ENCODE data around the gene GRIN2A. TPM values are rescaled to one million over a fixed set of nuclear protein-coding genes. Genes with fewer than 3 reads are reported as not detected.

GRIN2A gene
- total RNA-seq, 1 donor from 2014 or later: not detected

- DNase-seq (ENCODE audit: low read depth in 2 of 2): no peak
Observed at GRCh38 chr16:10136916-10137315, 45.3 kb downstream of the GRIN2A start.

DNA sequence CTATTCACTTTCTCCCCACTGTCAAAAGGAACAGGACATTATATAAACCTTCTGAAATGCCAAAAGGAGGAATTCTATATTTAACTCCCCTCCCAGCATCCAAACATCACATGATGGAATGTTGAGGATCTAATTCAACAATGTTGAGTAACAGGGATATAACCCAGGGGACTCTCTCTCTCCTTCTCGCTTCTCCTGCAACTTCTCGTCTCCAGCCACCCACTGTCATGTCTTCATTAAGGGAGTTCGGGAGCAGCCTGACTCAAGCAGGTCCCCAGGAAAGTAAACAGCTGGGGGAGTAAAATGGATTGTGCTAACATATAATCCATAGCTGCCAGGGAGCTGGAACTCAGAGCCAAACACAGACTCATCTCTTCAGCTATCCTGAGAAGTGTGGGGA, 51.7 kb downstream of the GRIN2A start:
- no peak for DNase-seq (ENCODE audit: low read depth in 2 of 2)

GRCh38 chr16:10128397-10129258, 53.6 kb downstream of the GRIN2A start:
- DNase-seq (ENCODE audit: low read depth in 2 of 2): no peak

DNA sequence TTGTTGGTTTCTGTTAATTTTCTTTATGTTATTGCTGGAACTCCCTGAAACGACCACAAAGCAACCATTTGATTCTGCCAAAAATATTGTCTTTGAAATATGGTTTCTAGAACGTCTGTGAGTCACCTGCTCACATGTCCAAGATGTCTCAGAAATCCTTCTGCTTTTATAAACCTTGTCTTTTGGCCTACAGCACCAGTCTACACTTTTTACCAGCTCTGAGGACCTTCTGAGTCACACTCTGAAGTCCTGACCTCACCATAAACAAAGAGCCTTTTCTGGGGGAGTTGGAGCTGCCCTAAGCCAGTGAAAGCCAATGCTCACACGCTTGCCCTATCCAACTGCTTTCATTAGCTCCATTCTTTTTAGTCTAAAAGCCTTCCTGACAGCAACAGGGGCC, 55.5 kb downstream of the GRIN2A start:
- DNase-seq (ENCODE audit: low read depth in 2 of 2): no peak

- DNase-seq (ENCODE audit: low read depth in 2 of 2): no peak
Observed at GRCh38 chr16:10123141-10123540, 59.1 kb downstream of the GRIN2A start.

DNA sequence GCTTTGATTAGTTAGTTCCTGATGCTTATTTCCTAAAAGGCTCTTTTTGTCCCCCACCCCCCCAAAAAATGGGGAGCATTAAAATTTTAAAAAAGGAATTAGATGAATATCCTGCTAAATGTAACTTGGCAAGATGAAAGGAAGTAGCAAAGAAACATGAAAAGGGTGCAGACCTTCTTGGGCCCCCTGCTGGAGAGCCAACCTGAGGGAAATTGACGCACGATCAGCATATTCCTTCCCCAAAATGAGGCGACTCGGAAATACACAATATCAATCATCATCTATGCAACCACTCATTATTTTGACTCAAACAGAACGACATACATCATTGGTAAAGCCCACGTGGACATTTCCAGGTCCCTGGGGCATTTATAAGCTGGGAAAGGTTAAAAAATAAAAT, 59.7 kb downstream of the GRIN2A start:
- DNase-seq (ENCODE audit: low read depth in 2 of 2): no peak

GRCh38 chr16:10121897-10122425, 60.3 kb downstream of the GRIN2A start:
- DNase-seq (ENCODE audit: low read depth in 2 of 2): no peak

DNA sequence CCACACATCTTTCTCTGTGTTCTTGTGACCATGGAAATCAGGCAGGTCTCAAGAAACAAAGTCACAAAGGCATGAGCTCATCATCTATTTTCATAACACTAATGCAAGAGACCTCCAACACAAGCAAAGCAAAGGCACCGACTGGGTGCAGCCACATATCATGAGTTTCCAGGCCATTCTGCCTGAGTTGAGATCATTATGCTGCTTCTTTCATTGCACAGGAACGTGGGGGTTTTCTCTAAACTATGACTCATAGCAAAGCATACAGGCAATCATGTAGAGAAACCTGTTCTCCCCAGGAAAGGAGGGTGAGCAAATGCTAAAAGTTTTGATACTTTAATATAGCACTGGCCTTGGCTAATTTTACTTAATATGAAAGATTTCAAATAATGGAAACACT, 60.7 kb downstream of the GRIN2A start:
- DNase-seq (ENCODE audit: low read depth in 2 of 2): no peak

DNA sequence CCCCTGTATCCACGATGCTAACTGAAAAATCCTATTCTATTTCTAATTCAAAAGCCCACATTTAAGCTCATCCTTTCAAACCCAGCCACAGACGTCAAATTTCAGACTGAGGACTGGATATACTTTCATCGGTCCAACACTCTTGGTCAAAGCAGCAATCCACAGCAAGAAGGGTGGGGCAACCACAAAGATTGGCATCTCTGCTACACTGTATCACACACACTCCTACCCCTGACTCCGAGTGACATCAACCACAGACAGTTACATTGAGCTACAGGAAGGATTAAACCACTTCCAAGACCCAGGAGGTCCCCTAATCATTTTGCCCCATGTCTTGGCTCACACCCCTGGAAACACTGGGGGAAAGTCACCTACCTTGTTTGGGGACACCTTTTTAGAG, 61.3 kb downstream of the GRIN2A start:
- no peak for DNase-seq (ENCODE audit: low read depth in 2 of 2)

GRCh38 chr16:10114409-10114808, 67.8 kb downstream of the GRIN2A start:
- DNase-seq (ENCODE audit: low read depth in 2 of 2): no peak

DNA sequence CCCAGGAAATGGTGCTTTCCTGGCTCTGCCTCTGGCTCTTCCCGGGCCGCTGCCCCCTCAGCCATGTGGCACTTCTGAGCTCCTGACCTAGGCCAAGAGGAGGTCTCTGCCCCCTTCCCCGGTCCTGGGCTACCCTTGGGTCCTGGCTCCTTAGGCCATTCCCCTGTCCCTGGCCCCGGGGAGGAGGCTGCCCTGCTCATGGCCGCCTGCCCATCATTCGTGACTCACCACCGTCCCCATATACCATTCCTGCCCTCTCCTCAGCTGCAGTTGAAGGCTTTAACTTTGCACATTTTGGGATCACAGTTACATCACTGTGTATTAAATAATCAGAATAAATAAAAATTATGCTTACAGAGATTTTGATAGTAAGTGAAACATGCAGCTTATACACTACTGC, 69.0 kb downstream of the GRIN2A start:
- no peak for DNase-seq (ENCODE audit: low read depth in 2 of 2)

DNA sequence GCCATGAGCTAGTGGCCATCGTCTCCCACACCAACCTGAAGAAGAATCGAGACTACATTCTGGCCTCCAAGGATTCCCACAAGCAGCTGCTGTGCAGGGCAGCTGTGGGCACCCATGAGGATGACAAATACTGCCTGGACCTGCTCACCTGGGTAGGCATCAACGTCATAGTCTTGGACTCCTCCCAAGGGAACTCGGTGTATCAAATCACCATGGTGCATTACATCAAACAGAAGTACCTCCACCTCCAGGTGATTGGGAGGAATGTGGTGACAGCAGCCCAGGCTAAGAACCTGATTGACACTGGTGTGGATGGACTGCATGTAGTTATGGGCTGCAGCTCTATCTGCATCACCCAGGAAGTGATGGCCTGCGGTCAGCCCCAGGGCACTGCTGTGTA, 70.2 kb downstream of the GRIN2A start:
- no peak for DNase-seq (ENCODE audit: low read depth in 2 of 2)

- DNase-seq (ENCODE audit: low read depth in 2 of 2): no peak
Observed at GRCh38 chr16:10111156-10111761, 71.0 kb downstream of the GRIN2A start.

GRCh38 chr16:10110552-10110951, 71.7 kb downstream of the GRIN2A start:
- DNase-seq (ENCODE audit: low read depth in 2 of 2): no peak

DNA sequence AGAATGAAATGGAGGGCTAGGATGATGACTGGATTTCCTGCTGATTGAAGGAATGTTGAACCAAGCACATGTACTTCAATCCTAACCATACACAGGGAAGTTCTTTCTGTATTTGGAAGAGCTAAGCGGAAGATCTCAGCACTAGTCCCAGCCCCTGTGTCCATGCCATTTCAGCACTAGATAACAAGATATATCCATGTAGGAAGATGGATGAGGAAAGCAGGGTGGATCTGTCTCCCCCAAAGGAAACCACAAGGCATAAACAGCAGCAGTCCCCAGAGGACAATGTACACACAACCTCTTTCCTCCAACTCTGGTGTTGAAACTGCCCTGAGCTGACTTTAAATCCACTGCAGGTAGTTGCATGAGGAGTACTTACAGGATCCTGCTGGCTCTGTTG, 75.1 kb downstream of the GRIN2A start:
- no peak for DNase-seq (ENCODE audit: low read depth in 2 of 2)

GRCh38 chr16:10103700-10104099, 78.5 kb downstream of the GRIN2A start:
- DNase-seq (ENCODE audit: low read depth in 2 of 2): no peak

DNA sequence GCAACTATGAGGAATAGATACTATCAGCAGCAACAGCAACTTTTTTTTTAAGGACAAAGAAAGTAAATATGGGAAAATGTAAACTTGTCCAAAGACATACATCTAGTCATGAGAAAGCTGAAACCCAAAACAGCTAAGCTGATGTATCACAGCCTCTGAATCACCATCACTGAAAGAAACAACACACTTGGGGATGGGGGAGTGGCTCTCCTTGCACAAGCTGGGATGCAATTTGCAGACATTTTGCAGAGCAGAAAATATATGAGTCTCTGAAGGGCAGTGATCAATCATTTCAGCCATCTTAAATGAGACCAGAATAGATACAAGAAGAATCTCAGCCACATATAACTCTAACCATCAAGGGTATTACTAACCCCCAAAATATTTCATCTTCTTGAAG, 79.1 kb downstream of the GRIN2A start:
- no peak for DNase-seq (ENCODE audit: low read depth in 2 of 2)

DNA sequence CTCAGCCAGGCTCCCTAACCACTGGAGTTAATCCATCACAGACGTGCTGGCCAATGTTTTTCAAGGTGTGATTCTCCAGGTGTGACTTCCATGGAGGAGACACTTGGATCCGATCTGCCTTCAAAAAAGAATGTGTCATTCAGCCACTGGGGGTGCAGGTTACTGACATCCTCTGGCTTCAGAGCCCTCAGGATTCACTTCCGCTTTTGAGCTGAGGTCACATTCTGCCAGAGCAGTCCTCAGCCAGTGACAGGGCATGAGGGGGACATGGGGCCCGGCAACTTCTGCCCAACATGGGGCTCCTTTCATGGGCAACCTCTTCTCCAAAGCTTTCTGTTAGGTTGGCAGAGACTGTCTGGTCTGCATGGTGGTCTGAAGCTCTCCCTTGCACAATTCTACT, 81.4 kb downstream of the GRIN2A start:
- DNase-seq (ENCODE audit: low read depth in 2 of 2): no peak

GRCh38 chr16:10098991-10099390, 83.2 kb downstream of the GRIN2A start:
- DNase-seq (ENCODE audit: low read depth in 2 of 2): no peak

- no peak for DNase-seq (ENCODE audit: low read depth in 2 of 2)
Observed at GRCh38 chr16:10097271-10097670, 85.0 kb downstream of the GRIN2A start.

- no peak for DNase-seq (ENCODE audit: low read depth in 2 of 2)
Observed at GRCh38 chr16:10093576-10093975, 88.7 kb downstream of the GRIN2A start.

DNA sequence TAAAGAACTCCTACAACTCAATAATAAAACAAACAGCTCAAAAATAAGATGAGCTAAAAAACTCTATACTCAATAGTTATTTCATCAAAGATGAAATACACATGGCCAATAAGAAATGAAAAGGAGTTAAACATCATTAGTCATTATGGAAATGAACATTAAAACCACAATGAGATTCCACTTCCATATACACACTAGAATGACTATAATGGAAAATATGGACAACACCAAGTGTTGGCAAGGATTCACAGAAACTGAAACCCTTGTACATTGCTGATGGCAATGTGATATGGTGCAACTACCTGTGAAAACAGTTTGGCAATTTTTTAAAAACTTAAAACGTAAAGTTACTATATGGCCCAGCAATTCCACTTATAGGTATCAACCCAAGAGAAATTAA, 91.4 kb downstream of the GRIN2A start:
- no peak for DNase-seq (ENCODE audit: low read depth in 2 of 2)

DNA sequence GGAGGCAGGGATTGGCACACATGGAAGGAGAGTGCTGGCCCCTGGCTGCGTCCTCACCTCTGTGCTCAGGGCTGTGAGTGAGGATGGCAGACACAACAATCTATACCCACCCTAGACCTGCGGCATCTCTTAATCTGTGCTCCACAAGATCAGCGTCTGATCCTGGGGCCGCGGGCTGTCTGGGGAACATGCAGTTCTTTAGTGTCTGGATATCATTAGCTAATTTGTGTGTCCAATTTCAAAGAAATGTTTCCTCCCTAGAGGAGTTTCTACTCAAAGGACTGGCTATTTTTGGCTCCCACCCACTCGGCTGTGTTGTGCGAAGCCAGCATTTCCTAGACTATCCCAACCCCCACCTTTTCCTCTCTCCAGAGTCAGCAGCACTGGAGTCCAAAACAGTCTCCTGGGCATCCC, 93.8 kb downstream of the GRIN2A start:
- no peak for DNase-seq (ENCODE audit: low read depth in 2 of 2)
